ENCODE results near the gene NWD2. TPM values are rescaled to one million over a fixed set of nuclear protein-coding genes. Genes with fewer than 3 reads are reported as not detected.

Gene NWD2
- total RNA-seq, 1 experiment from 2014 or later, result not detected

DNA sequence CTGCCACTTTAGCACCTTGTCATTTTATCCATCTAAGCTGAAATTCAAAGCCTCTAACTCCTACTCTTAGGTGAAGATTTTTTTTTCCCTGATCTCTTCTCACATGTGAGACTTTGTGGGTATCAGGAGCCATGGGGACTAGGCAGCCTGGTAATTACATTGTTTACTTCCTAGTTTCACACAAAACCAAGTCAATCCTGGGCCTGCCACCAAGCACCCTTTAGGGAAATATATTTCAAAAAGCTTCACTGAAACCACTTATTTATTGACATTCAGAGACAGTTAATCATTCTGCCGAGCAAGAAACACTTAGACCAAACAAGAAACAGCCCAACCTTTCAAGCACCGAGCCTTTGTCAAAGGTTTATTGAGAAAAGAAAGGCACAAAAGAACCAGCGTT lies 241.6 kb downstream of the NWD2 start:
- H2AFZ ChIP-seq (ENCODE audit: low read length), result no peak overlapping the region
- H3K23ac ChIP-seq (ENCODE audit: insufficient read length, low read depth, low read length), result no peak overlapping the region
- Mint-ChIP-seq H3K4me1 (0 out of 4 replicates have a peak, but pooled peaks cover 0 to 2% of the 10 kb centered on the region in 2 experiments), H3K36me3 (ENCODE audit: insufficient read depth in 1 of 3, low read depth in 3 of 3) (peaks cover 0 to 3% (median 0%) of the 10 kb centered on the region in 3 experiments; a peak in 1 of 7 replicates), H3K4me3 (no peak overlapping the region), H3K27ac (no peak overlapping the region), H3K9me3 (peaks cover 0 to 4% of the 10 kb centered on the region in 2 experiments; a peak in 3 of 5 replicates), H3K27me3 (ENCODE audit: low read depth) (no peaks in the 10 kb centered on the region)
- H3K4me2 ChIP-seq (ENCODE audit: insufficient read depth, insufficient read length, low read length), result no peak overlapping the region
- no peaks in the 10 kb centered on the region for H3K79me1 ChIP-seq (ENCODE audit: insufficient read depth, low read depth, low read length, poor library complexity, severe bottlenecking)
- no CpG with 5 or more reads among the region's 3 CpGs for WGBS (ENCODE audit: extremely low coverage, insufficient read length, low lambda C conversion rate)
- H2BK20ac ChIP-seq (ENCODE audit: low read depth, low read length, poor library complexity, severe bottlenecking), result no peak overlapping the region
- no peak overlapping the region for H2BK120ac ChIP-seq (ENCODE audit: low read depth, low read length, poor library complexity, severe bottlenecking)
- H2AK5ac ChIP-seq (ENCODE audit: insufficient read length, low read length), result no peak overlapping the region
- H3K4me1 ChIP-seq (ENCODE audit: insufficient read depth, low read length), result no peaks in the 10 kb centered on the region
- H3K18ac ChIP-seq (ENCODE audit: insufficient read length, low read depth, low read length), result no peak overlapping the region
- H4K5ac ChIP-seq (ENCODE audit: insufficient read length, low read depth, low read length), result no peak overlapping the region
- no peaks in the 10 kb centered on the region for H3K9me3 ChIP-seq (ENCODE audit: control insufficient read depth, low read depth, low read length)
- H3K27ac ChIP-seq (ENCODE audit: insufficient read length, low read depth, low read length), result no peak overlapping the region
- H3T11ph ChIP-seq (ENCODE audit: low read length), result no peak overlapping the region
- no peak overlapping the region for H4K8ac ChIP-seq (replicated peaks; ENCODE audit: insufficient read length, low read depth, low read length)
- H4K20me1 ChIP-seq (ENCODE audit: control insufficient read depth, insufficient read depth, insufficient read length), result no peaks in the 10 kb centered on the region
- no peak overlapping the region for H3K14ac ChIP-seq (ENCODE audit: insufficient read depth, low read length)
- no peaks in the 10 kb centered on the region for H3K27me3 ChIP-seq (ENCODE audit: insufficient read depth, low read length)
- H4K91ac ChIP-seq (ENCODE audit: insufficient read length, low read depth, low read length), result no peak overlapping the region
- no peak overlapping the region for H3K9ac ChIP-seq (ENCODE audit: extremely low read depth, insufficient read length, low read length)
- H2BK5ac ChIP-seq (ENCODE audit: insufficient read length, low read length), result no peak overlapping the region
- TF ChIP-seq, protein P1, sequence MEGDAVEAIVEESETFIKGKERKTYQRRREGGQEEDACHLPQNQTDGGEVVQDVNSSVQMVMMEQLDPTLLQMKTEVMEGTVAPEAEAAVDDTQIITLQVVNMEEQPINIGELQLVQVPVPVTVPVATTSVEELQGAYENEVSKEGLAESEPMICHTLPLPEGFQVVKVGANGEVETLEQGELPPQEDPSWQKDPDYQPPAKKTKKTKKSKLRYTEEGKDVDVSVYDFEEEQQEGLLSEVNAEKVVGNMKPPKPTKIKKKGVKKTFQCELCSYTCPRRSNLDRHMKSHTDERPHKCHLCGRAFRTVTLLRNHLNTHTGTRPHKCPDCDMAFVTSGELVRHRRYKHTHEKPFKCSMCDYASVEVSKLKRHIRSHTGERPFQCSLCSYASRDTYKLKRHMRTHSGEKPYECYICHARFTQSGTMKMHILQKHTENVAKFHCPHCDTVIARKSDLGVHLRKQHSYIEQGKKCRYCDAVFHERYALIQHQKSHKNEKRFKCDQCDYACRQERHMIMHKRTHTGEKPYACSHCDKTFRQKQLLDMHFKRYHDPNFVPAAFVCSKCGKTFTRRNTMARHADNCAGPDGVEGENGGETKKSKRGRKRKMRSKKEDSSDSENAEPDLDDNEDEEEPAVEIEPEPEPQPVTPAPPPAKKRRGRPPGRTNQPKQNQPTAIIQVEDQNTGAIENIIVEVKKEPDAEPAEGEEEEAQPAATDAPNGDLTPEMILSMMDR (conservative IDR thresholded peaks at IDR 0.05), result no peak
- H2BK12ac ChIP-seq (ENCODE audit: insufficient read length, low read depth, low read length), result no peak overlapping the region
- DNase-seq, result no peak
- no peaks in the 10 kb centered on the region for H3K79me2 ChIP-seq (ENCODE audit: insufficient read depth, low read length)
- no peak overlapping the region for H3K4ac ChIP-seq (ENCODE audit: low read depth, low read length)
- H3K23me2 ChIP-seq (ENCODE audit: insufficient read length, low read depth, low read length, poor library complexity, severe bottlenecking), result no peaks in the 10 kb centered on the region
- H3K56ac ChIP-seq (ENCODE audit: insufficient read length, low read depth, low read length), result no peak overlapping the region
- H2BK15ac ChIP-seq (ENCODE audit: low read depth, low read length), result no peak overlapping the region

Measured in H9 (cell line).